ENCODE results near the gene TRIM69.
A peak's percentile ranks its signal among the peaks of the same experiment; 100 is the strongest.

The TRIM69 gene

DNA sequence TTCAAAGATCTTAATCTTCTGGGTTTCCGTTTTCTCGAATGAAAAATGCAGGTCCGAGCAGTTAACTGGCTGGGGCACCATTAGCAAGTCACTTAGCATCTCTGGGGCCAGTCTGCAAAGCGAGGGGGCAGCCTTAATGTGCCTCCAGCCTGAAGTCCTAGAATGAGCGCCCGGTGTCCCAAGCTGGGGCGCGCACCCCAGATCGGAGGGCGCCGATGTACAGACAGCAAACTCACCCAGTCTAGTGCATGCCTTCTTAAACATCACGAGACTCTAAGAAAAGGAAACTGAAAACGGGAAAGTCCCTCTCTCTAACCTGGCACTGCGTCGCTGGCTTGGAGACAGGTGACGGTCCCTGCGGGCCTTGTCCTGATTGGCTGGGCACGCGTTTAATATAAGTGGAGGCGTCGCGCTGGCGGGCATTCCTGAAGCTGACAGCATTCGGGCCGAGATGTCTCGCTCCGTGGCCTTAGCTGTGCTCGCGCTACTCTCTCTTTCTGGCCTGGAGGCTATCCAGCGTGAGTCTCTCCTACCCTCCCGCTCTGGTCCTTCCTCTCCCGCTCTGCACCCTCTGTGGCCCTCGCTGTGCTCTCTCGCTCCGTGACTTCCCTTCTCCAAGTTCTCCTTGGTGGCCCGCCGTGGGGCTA is 25.1 kb upstream of the TRIM69 start, which contains the start of the genes B2M and PATL2:
Gene B2M, plus strand, starts transcription at position 422 of the 647 bp plus-strand sequence. Its CDS starts 30 bp downstream, at position 452.
Gene PATL2, minus strand, starts transcription at position 228 of the 647 bp plus-strand sequence. CDS start 34,833 bp downstream, outside the sequence.
- H3K27ac ChIP-seq, result peak within 1 kb of the TSS; percentile 88
- ChIA-PET CTCF (interaction anchor here (0.6 to 0.7 kb wide), 3 partner anchors 14 to 421 kb away, joined by 3 to 6 read pairs (median 3); no protein-coding TSS in a partner anchor), POLR2A (ENCODE audit: low non-redundant PET) (interaction anchor here (0.5 to 2.7 kb wide), 8 partner anchors 16 to 504 kb away, joined by 3 to 14 read pairs (median 5); partner anchors contain the start of gene SPG11)
- peak; percentile 98 for DNase-seq (ENCODE audit: low spot score)
- TF ChIP-seq CTCF (conservative IDR thresholded peaks at IDR 0.05; ENCODE audit: low read depth), result no peak

DNA sequence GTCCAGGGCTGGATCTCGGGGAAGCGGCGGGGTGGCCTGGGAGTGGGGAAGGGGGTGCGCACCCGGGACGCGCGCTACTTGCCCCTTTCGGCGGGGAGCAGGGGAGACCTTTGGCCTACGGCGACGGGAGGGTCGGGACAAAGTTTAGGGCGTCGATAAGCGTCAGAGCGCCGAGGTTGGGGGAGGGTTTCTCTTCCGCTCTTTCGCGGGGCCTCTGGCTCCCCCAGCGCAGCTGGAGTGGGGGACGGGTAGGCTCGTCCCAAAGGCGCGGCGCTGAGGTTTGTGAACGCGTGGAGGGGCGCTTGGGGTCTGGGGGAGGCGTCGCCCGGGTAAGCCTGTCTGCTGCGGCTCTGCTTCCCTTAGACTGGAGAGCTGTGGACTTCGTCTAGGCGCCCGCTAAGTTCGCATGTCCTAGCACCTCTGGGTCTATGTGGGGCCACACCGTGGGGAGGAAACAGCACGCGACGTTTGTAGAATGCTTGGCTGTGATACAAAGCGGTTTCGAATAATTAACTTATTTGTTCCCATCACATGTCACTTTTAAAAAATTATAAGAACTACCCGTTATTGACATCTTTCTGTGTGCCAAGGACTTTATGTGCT is 24.5 kb upstream of the TRIM69 start:
- DNase-seq (ENCODE audit: low spot score), result no peak
- H3K27ac ChIP-seq, result peak overlapping the region; percentile 88
- TF ChIP-seq CTCF (conservative IDR thresholded peaks at IDR 0.05; ENCODE audit: low read depth), result no peak
- POLR2A ChIA-PET (ENCODE audit: low non-redundant PET), result interaction anchor here (0.5 to 2.7 kb wide), 6 partner anchors 15 to 505 kb away, joined by 3 to 14 read pairs (median 5); partner anchors contain the start of gene SPG11
- CTCF ChIA-PET, result interaction anchor here (0.9 kb wide), 1 partner anchor 27 kb away, joined by 3 read pairs; no protein-coding TSS in a partner anchor

GRCh38 chr15:44712346-44713005 is 23.9 kb upstream of the TRIM69 start:
- POLR2A ChIA-PET (ENCODE audit: low non-redundant PET), result interaction anchor here (0.5 to 2.7 kb wide), 4 partner anchors 14 to 81 kb away, joined by 3 to 14 read pairs (median 6); partner anchors contain the start of gene SPG11
- TF ChIP-seq CTCF (conservative IDR thresholded peaks at IDR 0.05; ENCODE audit: low read depth), result no peak
- H3K27ac ChIP-seq, result peak overlapping the region; percentile 88
- peak; percentile 63 for DNase-seq (ENCODE audit: low spot score)
- CTCF ChIA-PET, result interaction anchor here (0.9 kb wide), 1 partner anchor 26 kb away, joined by 3 read pairs; no protein-coding TSS in a partner anchor

- no peak for DNase-seq (ENCODE audit: low spot score)
- H3K27ac ChIP-seq, result peak overlapping the region; percentile 88
- ChIA-PET CTCF (no interaction called here), POLR2A (ENCODE audit: low non-redundant PET) (interaction anchor here (0.5 to 2.7 kb wide), 4 partner anchors 13 to 82 kb away, joined by 3 to 7 read pairs (median 4); no protein-coding TSS in a partner anchor)
- peak; percentile 22 for TF ChIP-seq CTCF (conservative IDR thresholded peaks at IDR 0.05; ENCODE audit: low read depth)
Measured at GRCh38 chr15:44713006-44713966, 23.0 kb upstream of the TRIM69 start.

DNA sequence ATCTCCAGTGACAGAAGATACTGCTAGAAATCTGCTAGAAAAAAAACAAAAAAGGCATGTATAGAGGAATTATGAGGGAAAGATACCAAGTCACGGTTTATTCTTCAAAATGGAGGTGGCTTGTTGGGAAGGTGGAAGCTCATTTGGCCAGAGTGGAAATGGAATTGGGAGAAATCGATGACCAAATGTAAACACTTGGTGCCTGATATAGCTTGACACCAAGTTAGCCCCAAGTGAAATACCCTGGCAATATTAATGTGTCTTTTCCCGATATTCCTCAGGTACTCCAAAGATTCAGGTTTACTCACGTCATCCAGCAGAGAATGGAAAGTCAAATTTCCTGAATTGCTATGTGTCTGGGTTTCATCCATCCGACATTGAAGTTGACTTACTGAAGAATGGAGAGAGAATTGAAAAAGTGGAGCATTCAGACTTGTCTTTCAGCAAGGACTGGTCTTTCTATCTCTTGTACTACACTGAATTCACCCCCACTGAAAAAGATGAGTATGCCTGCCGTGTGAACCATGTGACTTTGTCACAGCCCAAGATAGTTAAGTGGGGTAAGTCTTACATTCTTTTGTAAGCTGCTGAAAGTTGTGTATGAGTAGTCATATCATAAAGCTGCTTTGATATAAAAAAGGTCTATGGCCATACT is 21.1 kb upstream of the TRIM69 start:
- DNase-seq (ENCODE audit: low spot score), result no peak
- POLR2A ChIA-PET (ENCODE audit: low non-redundant PET), result no interaction called here
- no peak for TF ChIP-seq CTCF (conservative IDR thresholded peaks at IDR 0.05; ENCODE audit: low read depth)
- no peak overlapping the region for H3K27ac ChIP-seq
- CTCF ChIA-PET, result interaction anchor here (1.1 kb wide), 1 partner anchor 50 kb away, joined by 3 read pairs; no protein-coding TSS in a partner anchor

Measured in RWPE1 (cell line).